Right atrium auricular region (tissue), 2 donors: ENCODE measurements around the gene ZNF814. TPM values are rescaled to one million over a fixed set of nuclear protein-coding genes. Genes with fewer than 3 reads are reported as not detected.
"Not testable (repeated sequence)": the region's sequence is repeated elsewhere in the genome, so short reads cannot be mapped to it uniquely, and the experiment has no call there.

Source experiments
- DNase-seq: peaks from one replicate; pipeline ENCODE4 v3.0.0-alpha.2; 2019; ENCODE audit warnings: low spot score
- H3K27ac ChIP-seq, 2 donors: fragments of 200-600 bp; sonication (generic); 1 replicate in 1 of 2; 2 replicates in 1 of 2; pipeline ENCODE4 v1.5.1; 2016 to 2019
- H3K27me3 ChIP-seq, 2 donors: fragments of 200-600 bp; sonication (generic); one replicate each; pipeline versions ENCODE4 v1.5.1 to v1.6.0; 2017 to 2019
- H3K36me3 ChIP-seq: fragments of 200-600 bp; sonication (generic); one replicate; pipeline ENCODE4 v1.5.1; 2016
- H3K4me1 ChIP-seq, 2 donors: fragments of 200-600 bp; sonication (generic); one replicate each; pipeline versions ENCODE4 v1.5.1 to v1.6.0; 2017 to 2019
- H3K4me3 ChIP-seq, 2 donors: fragments of 200-600 bp; sonication (generic); 1 replicate in 1 of 2; 2 replicates in 1 of 2; pipeline ENCODE4 v1.5.1; 2017 to 2019; ENCODE audit warnings: mild to moderate bottlenecking in 1 of 2, moderate library complexity in 1 of 2
- H3K9me3 ChIP-seq, 2 donors: fragments of 200-600 bp; sonication (generic); one replicate each; pipeline ENCODE4 v1.5.1; 2019
- CTCF ChIP-seq, 2 donors: fragments of 200-600 bp; sonication (generic); IDR thresholded peaks; one replicate each; pipeline ENCODE4 v1.5.1; 2019; ENCODE audit warnings: antibody characterized with exemption in 2 of 2
- total RNA-seq, 2 donors: library from RNA; depleted of rRNA; stranded (reverse); fragments of >200 nt; gene quantifications; one replicate each; pipeline ENCODE4 v1.1.0, GENCODE V29; 2016

Gene ZNF814
- 1 to 10 TPM; 8.7 to 9.2 TPM for total RNA-seq

GRCh38 chr19:57888560-57889231 lies at the start of gene ZNF814:
ZNF814 (minus strand) TSS chr19:57889037; CDS start chr19:57888802, 235 bp downstream.
- Histone ChIP-seq H3K9me3 (no peaks in the 10 kb centered on the region), H3K27ac (peak within 1 kb of the TSS; percentile 72 to 81), H3K27me3 (no peaks in the 10 kb centered on the region), H3K4me3 (peak within 1 kb of the TSS; percentile 66 to 76), H3K4me1 (peaks cover 0 to 14% of the 10 kb centered on the region in 2 donors), H3K36me3 (peaks cover 6% of the 10 kb centered on the region)
- peak; percentile 89 for DNase-seq
- peak; percentile 14 to 60 for TF ChIP-seq CTCF (IDR thresholded peaks at IDR 0.05)

GRCh38 chr19:57935731-57936130 lies 46.9 kb upstream of the ZNF814 start:
- peaks cover 18% of the 10 kb centered on the region for H3K36me3 ChIP-seq
- H3K27ac ChIP-seq = peak overlapping the region in 1 of 2 donors; percentile 82
- no peak for TF ChIP-seq CTCF (IDR thresholded peaks at IDR 0.05)
- H3K9me3 ChIP-seq = peaks cover 0 to 43% of the 10 kb centered on the region in 2 donors
- no peak overlapping the region for H3K4me3 ChIP-seq
- no peak for DNase-seq
- H3K4me1 ChIP-seq = peaks cover 0 to 11% of the 10 kb centered on the region in 2 donors
- H3K27me3 ChIP-seq = no peaks in the 10 kb centered on the region

GRCh38 chr19:57934820-57935665 lies 46.2 kb upstream of the ZNF814 start, which contains the start of gene ZNF418:
ZNF418 (minus strand) TSS chr19:57935402; CDS start chr19:57933822, 1,580 bp downstream.
- H3K36me3 ChIP-seq = peaks cover 18% of the 10 kb centered on the region
- peaks cover 0 to 11% of the 10 kb centered on the region in 2 donors for H3K4me1 ChIP-seq
- TF ChIP-seq CTCF (IDR thresholded peaks at IDR 0.05) = no peak
- peaks cover 0 to 43% of the 10 kb centered on the region in 2 donors for H3K9me3 ChIP-seq
- peak within 1 kb of the TSS; percentile 77 for H3K4me3 ChIP-seq
- H3K27ac ChIP-seq = peak within 1 kb of the TSS; percentile 59 to 82
- H3K27me3 ChIP-seq = no peaks in the 10 kb centered on the region
- peak; percentile 62 for DNase-seq

- Histone ChIP-seq H3K27ac (no peak overlapping the region), H3K36me3 (peaks cover 61% of the 10 kb centered on the region), H3K9me3 (peaks cover 0 to 69% of the 10 kb centered on the region in 2 donors), H3K27me3 (no peaks in the 10 kb centered on the region), H3K4me1 (no peaks in the 10 kb centered on the region), H3K4me3 (no peak overlapping the region)
- TF ChIP-seq CTCF (IDR thresholded peaks at IDR 0.05) = no peak
- no peak for DNase-seq
Observed at GRCh38 chr19:57927587-57927986, 38.8 kb upstream of the ZNF814 start.

- DNase-seq = peak; percentile 91
- Histone ChIP-seq H3K4me1 (peaks cover 0 to 14% of the 10 kb centered on the region in 2 donors), H3K27ac (peak within 1 kb of the TSS; percentile 81 to 82), H3K4me3 (peak within 1 kb of the TSS; percentile 69 to 91)
- peak in 1 of 2 donors; percentile 52 for TF ChIP-seq CTCF (IDR thresholded peaks at IDR 0.05)
- H3K27me3 ChIP-seq, H3K9me3 ChIP-seq, H3K36me3 ChIP-seq: not testable (repeated sequence)
Observed at GRCh38 chr19:57916168-57916995, 27.5 kb upstream of the ZNF814 start, which contains the start of gene ZNF417. ZNF417 (minus strand) TSS chr19:57916592; CDS start chr19:57916411, 181 bp downstream.
